Liver (tissue), 9 donors: ENCODE measurements around the gene HDAC9. TPM values are rescaled to one million over a fixed set of nuclear protein-coding genes. Genes with fewer than 3 reads are reported as not detected.

ENCODE experiments used
- DNase-seq: peaks from one replicate; pipeline ENCODE4 v3.0.0-alpha.2; 2017; ENCODE audit warnings: low spot score
- H3K27ac ChIP-seq, 2 donors: one replicate each; pipeline ENCODE4 v1.7.0; 2013; ENCODE audit warnings: inconsistent platforms in 2 of 2, low read length in 2 of 2, control low read depth in 1 of 2, low read depth in 1 of 2, mild to moderate bottlenecking in 1 of 2
- H3K27me3 ChIP-seq, 4 donors: one replicate each; pipeline versions ENCODE4 v1.6.1 to v1.7.0; 2013; ENCODE audit warnings: low read length in 3 of 4, inconsistent platforms in 1 of 4, mild to moderate bottlenecking in 1 of 4, moderate library complexity in 1 of 4; ENCODE audit not compliant: control insufficient read depth in 4 of 4, insufficient read depth in 4 of 4
- H3K36me3 ChIP-seq, 4 donors: one replicate each; pipeline versions ENCODE4 v1.6.1 to v1.7.0; 2013; ENCODE audit warnings: low read length in 3 of 4, mild to moderate bottlenecking in 3 of 4, low read depth in 1 of 4, moderate library complexity in 1 of 4; ENCODE audit not compliant: control insufficient read depth in 4 of 4, insufficient read depth in 3 of 4
- H3K4me1 ChIP-seq, 4 donors: one replicate each; pipeline versions ENCODE4 v1.6.1 to v1.7.0; 2013; ENCODE audit warnings: low read length in 3 of 4, mild to moderate bottlenecking in 3 of 4, moderate library complexity in 1 of 4; ENCODE audit not compliant: control insufficient read depth in 4 of 4, insufficient read depth in 4 of 4
- H3K4me3 ChIP-seq, 3 donors: one replicate each; pipeline versions ENCODE4 v1.6.1 to v1.7.0; 2013; ENCODE audit warnings: low read length in 3 of 3, control low read depth in 1 of 3, low read depth in 1 of 3, mild to moderate bottlenecking in 1 of 3
- H3K9ac ChIP-seq, 2 donors: one replicate each; pipeline ENCODE4 v1.7.0; 2013; ENCODE audit warnings: low read length in 2 of 2, mild to moderate bottlenecking in 2 of 2, moderate library complexity in 2 of 2, control low read depth in 1 of 2, low read depth in 1 of 2
- H3K9me3 ChIP-seq, 4 donors: one replicate each; pipeline versions ENCODE4 v1.6.1 to v1.7.0; 2013; ENCODE audit warnings: low read length in 3 of 4; ENCODE audit not compliant: control insufficient read depth in 4 of 4
- EGR1 ChIP-seq, 2 donors: IDR thresholded peaks; 2 replicates each; pipeline ENCODE4 v1.6.1; 2016 to 2018; ENCODE audit warnings: antibody characterized with exemption in 2 of 2, low read depth in 2 of 2
- FOXA1 ChIP-seq: IDR thresholded peaks from 2 replicates; pipeline ENCODE4 v1.6.1; 2016; ENCODE audit warnings: antibody characterized with exemption
- FOXA2 ChIP-seq: IDR thresholded peaks from 2 replicates; pipeline ENCODE4 v1.6.1; 2016; ENCODE audit warnings: antibody characterized with exemption
- GABPA ChIP-seq, 2 donors: IDR thresholded peaks in 1 of 2; conservative IDR thresholded peaks in 1 of 2; 2 replicates each; pipeline ENCODE4 v1.6.1; 2016; ENCODE audit warnings: antibody characterized with exemption in 2 of 2, mild to moderate bottlenecking in 1 of 2, moderate library complexity in 1 of 2
- HNF4A ChIP-seq, 2 donors: conservative IDR thresholded peaks; 2 replicates each; pipeline ENCODE4 v1.6.1; 2016; ENCODE audit warnings: antibody characterized with exemption in 2 of 2, mild to moderate bottlenecking in 2 of 2
- HNF4G ChIP-seq: IDR thresholded peaks from 2 replicates; pipeline ENCODE4 v1.6.1; 2016; ENCODE audit warnings: antibody characterized with exemption
- JUND ChIP-seq, 2 donors: IDR thresholded peaks; 2 replicates each; pipeline ENCODE4 v1.6.1; 2016; ENCODE audit warnings: antibody characterized with exemption in 2 of 2
- NR2F2 ChIP-seq: IDR thresholded peaks from 2 replicates; pipeline ENCODE4 v1.6.1; 2016; ENCODE audit warnings: antibody characterized with exemption
- RAD21 ChIP-seq, 2 donors: IDR thresholded peaks; 2 replicates each; pipeline ENCODE4 v1.6.1; 2016; ENCODE audit warnings: antibody characterized with exemption in 2 of 2, mild to moderate bottlenecking in 2 of 2
- RXRA ChIP-seq, 2 donors: IDR thresholded peaks; 2 replicates each; pipeline ENCODE4 v1.6.1; 2017 to 2018; ENCODE audit warnings: antibody characterized with exemption in 2 of 2, mild to moderate bottlenecking in 1 of 2
- SP1 ChIP-seq: IDR thresholded peaks from 2 replicates; pipeline ENCODE4 v1.6.1; 2018; ENCODE audit warnings: antibody characterized with exemption, mild to moderate bottlenecking
- TAF1 ChIP-seq: conservative IDR thresholded peaks from 2 replicates; pipeline ENCODE4 v1.6.1; 2016; ENCODE audit warnings: antibody characterized with exemption, mild to moderate bottlenecking
- YY1 ChIP-seq: IDR thresholded peaks from 2 replicates; pipeline ENCODE4 v1.6.1; 2016; ENCODE audit warnings: antibody characterized with exemption, mild to moderate bottlenecking
- WGBS: extraction: QIAGEN DNeasy Blood & Tissue Kit; methylation state at CpG from one replicate; pipeline ENCODE4 v1.1.7; 2013; 5-methylcytosine and 5-hydroxymethylcytosine counted together
- polyA plus RNA-seq, 2 donors: library from polyadenylated mRNA; stranded (reverse) in 1 of 2; unstranded in 1 of 2; fragments of 200-250 nt in 1 of 2; fragments of >200 nt in 1 of 2; fragmentation: Nextera tagmentation in 1 of 2; extraction: Ambion mirVana in 1 of 2; gene quantifications; one replicate each; pipeline versions ENCODE4 v1.2.1 to v1.2.3, GENCODE V29; 2013 to 2015
- total RNA-seq, 2 donors: library from RNA; depleted of rRNA; stranded (reverse); fragments of >200 nt; gene quantifications; one replicate each; pipeline ENCODE4 v1.2.3, GENCODE V29; 2014
- TF ChIP-seq, protein P1 (sequence below): IDR thresholded peaks from 2 replicates; pipeline ENCODE4 v1.6.1; 2016; ENCODE audit warnings: antibody characterized with exemption
- TF ChIP-seq, protein P2 (sequence below): IDR thresholded peaks from 2 replicates; pipeline ENCODE4 v1.6.1; 2016; ENCODE audit warnings: antibody characterized with exemption
- TF ChIP-seq, protein P3 (sequence below): IDR thresholded peaks from 2 replicates; pipeline ENCODE4 v1.6.1; 2016; ENCODE audit warnings: antibody characterized with exemption
- TF ChIP-seq, protein P4 (sequence below): fragments of 150-350 bp; IDR thresholded peaks from 2 replicates; pipeline ENCODE4 v1.5.1; 2017; ENCODE audit warnings: improper control_type of control experiment, low read depth, low read length; ENCODE audit not compliant: missing input control
- TF ChIP-seq, protein P5 (sequence below): IDR thresholded peaks from 2 replicates; pipeline ENCODE4 v1.6.1; 2016; ENCODE audit warnings: antibody characterized with exemption, mild to moderate bottlenecking
- donor health status: healthy.
- donor health status: healthy.
- donor health status: healthy.
- donor health status: healthy.
- donor health status: healthy.

The HDAC9 gene
- total and polyA plus RNA-seq, 4 donors = 1.0 to 10.1 (median 2.3) TPM

DNA sequence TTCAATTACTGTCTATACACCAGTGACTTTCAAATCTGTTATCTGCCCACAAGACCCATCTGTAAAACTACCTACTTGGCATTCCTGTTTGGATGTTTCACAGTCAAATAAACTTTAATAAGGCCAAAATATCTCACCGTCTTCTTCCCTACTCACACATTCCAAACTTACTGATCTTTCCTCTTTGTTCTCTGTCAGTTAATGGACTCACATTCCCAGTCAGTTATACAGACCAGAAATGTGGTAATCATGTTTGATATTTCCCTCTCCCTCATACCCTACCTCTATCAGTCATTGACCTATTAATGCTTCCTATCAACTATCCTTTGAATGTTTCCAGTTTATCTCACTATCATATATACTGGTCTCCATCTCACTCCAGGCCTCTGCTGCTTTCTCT, 28.5 kb upstream of the HDAC9 start:
- Histone ChIP-seq H3K4me3 (no peak overlapping the region), H3K9ac (no peak overlapping the region), H3K9me3 (no peaks in the 10 kb centered on the region), H3K4me1 (peaks cover 0 to 3% (median 0%) of the 10 kb centered on the region in 4 donors), H3K36me3 (no peaks in the 10 kb centered on the region), H3K27me3 (no peaks in the 10 kb centered on the region), H3K27ac (no peak overlapping the region)
- WGBS = 91% methylated on average over 1 of the region's 1 CpG
- DNase-seq = no peak
- TF ChIP-seq, protein P1, sequence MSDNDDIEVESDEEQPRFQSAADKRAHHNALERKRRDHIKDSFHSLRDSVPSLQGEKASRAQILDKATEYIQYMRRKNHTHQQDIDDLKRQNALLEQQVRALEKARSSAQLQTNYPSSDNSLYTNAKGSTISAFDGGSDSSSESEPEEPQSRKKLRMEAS = no peak
- TF ChIP-seq YY1 = no peak
- TF ChIP-seq, protein P2, sequence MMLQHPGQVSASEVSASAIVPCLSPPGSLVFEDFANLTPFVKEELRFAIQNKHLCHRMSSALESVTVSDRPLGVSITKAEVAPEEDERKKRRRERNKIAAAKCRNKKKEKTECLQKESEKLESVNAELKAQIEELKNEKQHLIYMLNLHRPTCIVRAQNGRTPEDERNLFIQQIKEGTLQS = no peak
- no peak for TF ChIP-seq HNF4G
- TF ChIP-seq SP1 = no peak
- no peak for TF ChIP-seq RXRA (IDR thresholded peaks at IDR 0.05)
- no peak for TF ChIP-seq GABPA (IDR thresholded peaks at IDR 0.05 in 1 of 2, conservative IDR thresholded peaks at IDR 0.05 in 1 of 2)

DNA sequence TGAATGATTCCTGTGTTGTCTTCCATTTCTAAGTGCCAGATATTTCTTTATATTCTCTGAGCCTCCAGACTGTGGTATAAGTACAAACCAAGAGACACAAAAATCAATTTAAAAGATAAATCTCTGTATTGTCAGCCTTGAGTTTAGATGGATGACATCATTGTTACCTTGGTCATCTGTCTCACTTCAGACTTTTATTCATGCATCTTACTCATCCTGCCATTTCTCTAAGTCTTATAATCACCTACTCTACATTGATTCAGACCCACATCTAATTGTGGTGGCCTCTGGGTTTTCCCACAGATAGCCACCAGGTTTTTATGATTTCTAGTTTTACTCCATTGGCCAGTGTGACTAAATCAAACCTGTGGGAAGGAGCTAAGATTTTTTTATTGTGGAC, 26.8 kb upstream of the HDAC9 start:
- no peak for DNase-seq
- peaks cover 0 to 2% (median 0%) of the 10 kb centered on the region in 4 donors for H3K9me3 ChIP-seq

More for the DNA sequence above, 26.8 kb upstream of the HDAC9 start:
- H3K4me3 ChIP-seq = no peak overlapping the region
- H3K27me3 ChIP-seq = no peaks in the 10 kb centered on the region
- no peak overlapping the region for H3K9ac ChIP-seq
- no peaks in the 10 kb centered on the region for H3K36me3 ChIP-seq
- H3K4me1 ChIP-seq = peaks cover 0 to 3% (median 0%) of the 10 kb centered on the region in 4 donors
- no peak overlapping the region for H3K27ac ChIP-seq
- TF ChIP-seq JUND (IDR thresholded peaks at IDR 0.05) (no peak), HNF4G (no peak), EGR1 (IDR thresholded peaks at IDR 0.05; ENCODE audit: low read depth in 2 of 2) (no peak), NR2F2 (no peak), RAD21 (IDR thresholded peaks at IDR 0.05) (no peak), GABPA (IDR thresholded peaks at IDR 0.05 in 1 of 2, conservative IDR thresholded peaks at IDR 0.05 in 1 of 2) (no peak), HNF4A (conservative IDR thresholded peaks at IDR 0.05) (no peak), SP1 (no peak), RXRA (IDR thresholded peaks at IDR 0.05) (no peak), YY1 (no peak), TAF1 (no peak), FOXA1 (no peak), FOXA2 (no peak)
- TF ChIP-seq, protein P3, sequence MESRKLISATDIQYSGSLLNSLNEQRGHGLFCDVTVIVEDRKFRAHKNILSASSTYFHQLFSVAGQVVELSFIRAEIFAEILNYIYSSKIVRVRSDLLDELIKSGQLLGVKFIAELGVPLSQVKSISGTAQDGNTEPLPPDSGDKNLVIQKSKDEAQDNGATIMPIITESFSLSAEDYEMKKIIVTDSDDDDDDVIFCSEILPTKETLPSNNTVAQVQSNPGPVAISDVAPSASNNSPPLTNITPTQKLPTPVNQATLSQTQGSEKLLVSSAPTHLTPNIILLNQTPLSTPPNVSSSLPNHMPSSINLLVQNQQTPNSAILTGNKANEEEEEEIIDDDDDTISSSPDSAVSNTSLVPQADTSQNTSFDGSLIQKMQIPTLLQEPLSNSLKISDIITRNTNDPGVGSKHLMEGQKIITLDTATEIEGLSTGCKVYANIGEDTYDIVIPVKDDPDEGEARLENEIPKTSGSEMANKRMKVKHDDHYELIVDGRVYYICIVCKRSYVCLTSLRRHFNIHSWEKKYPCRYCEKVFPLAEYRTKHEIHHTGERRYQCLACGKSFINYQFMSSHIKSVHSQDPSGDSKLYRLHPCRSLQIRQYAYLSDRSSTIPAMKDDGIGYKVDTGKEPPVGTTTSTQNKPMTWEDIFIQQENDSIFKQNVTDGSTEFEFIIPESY = no peak
- TF ChIP-seq, protein P2 = no peak
- TF ChIP-seq, protein P4, sequence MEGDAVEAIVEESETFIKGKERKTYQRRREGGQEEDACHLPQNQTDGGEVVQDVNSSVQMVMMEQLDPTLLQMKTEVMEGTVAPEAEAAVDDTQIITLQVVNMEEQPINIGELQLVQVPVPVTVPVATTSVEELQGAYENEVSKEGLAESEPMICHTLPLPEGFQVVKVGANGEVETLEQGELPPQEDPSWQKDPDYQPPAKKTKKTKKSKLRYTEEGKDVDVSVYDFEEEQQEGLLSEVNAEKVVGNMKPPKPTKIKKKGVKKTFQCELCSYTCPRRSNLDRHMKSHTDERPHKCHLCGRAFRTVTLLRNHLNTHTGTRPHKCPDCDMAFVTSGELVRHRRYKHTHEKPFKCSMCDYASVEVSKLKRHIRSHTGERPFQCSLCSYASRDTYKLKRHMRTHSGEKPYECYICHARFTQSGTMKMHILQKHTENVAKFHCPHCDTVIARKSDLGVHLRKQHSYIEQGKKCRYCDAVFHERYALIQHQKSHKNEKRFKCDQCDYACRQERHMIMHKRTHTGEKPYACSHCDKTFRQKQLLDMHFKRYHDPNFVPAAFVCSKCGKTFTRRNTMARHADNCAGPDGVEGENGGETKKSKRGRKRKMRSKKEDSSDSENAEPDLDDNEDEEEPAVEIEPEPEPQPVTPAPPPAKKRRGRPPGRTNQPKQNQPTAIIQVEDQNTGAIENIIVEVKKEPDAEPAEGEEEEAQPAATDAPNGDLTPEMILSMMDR = no peak
- TF ChIP-seq, protein P5, sequence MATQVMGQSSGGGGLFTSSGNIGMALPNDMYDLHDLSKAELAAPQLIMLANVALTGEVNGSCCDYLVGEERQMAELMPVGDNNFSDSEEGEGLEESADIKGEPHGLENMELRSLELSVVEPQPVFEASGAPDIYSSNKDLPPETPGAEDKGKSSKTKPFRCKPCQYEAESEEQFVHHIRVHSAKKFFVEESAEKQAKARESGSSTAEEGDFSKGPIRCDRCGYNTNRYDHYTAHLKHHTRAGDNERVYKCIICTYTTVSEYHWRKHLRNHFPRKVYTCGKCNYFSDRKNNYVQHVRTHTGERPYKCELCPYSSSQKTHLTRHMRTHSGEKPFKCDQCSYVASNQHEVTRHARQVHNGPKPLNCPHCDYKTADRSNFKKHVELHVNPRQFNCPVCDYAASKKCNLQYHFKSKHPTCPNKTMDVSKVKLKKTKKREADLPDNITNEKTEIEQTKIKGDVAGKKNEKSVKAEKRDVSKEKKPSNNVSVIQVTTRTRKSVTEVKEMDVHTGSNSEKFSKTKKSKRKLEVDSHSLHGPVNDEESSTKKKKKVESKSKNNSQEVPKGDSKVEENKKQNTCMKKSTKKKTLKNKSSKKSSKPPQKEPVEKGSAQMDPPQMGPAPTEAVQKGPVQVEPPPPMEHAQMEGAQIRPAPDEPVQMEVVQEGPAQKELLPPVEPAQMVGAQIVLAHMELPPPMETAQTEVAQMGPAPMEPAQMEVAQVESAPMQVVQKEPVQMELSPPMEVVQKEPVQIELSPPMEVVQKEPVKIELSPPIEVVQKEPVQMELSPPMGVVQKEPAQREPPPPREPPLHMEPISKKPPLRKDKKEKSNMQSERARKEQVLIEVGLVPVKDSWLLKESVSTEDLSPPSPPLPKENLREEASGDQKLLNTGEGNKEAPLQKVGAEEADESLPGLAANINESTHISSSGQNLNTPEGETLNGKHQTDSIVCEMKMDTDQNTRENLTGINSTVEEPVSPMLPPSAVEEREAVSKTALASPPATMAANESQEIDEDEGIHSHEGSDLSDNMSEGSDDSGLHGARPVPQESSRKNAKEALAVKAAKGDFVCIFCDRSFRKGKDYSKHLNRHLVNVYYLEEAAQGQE = no peak
- TF ChIP-seq, protein P1 = no peak
